BE2C (cell line): ENCODE measurements around the gene SMIM44.

Experiments
- DNase-seq: peaks from one replicate; pipeline ENCODE4 v3.0.0-alpha.2; 2020
- H3K27me3 ChIP-seq: fragments of 250-450 bp; sonication (Bioruptor Pico); 2 replicates; pipeline ENCODE4 v1.5.1; 2020; ENCODE audit warnings: mild to moderate bottlenecking
- H3K36me3 ChIP-seq: fragments of 250-450 bp; sonication (Bioruptor Pico); 2 replicates; pipeline ENCODE4 v1.5.1; 2020; ENCODE audit warnings: mild to moderate bottlenecking
- H3K4me1 ChIP-seq: fragments of 250-450 bp; sonication (Bioruptor Pico); 2 replicates; pipeline ENCODE4 v1.5.1; 2020
- H3K4me3 ChIP-seq: 2 replicates; pipeline ENCODE4 v1.5.1; 2011; ENCODE audit warnings: low read depth, low read length
- H3K9me3 ChIP-seq: fragments of 250-450 bp; sonication (Bioruptor Pico); 2 replicates; pipeline ENCODE4 v1.5.1; 2020
- TF ChIP-seq, protein P1 (sequence below): IDR thresholded peaks from 2 replicates; pipeline ENCODE4 v1.5.1; 2012; ENCODE audit warnings: mild to moderate bottlenecking, low read depth, low read length

The SMIM44 gene

GRCh38 chr19:3524078-3524842, 41.0 kb upstream of the SMIM44 start:
- Histone ChIP-seq H3K27me3 (no peaks in the 10 kb centered on the region), H3K4me1 (peaks cover 15% of the 10 kb centered on the region), H3K36me3 (peaks cover 36% of the 10 kb centered on the region), H3K9me3 (no peaks in the 10 kb centered on the region), H3K4me3 (no peak overlapping the region)
- no peak for DNase-seq
- TF ChIP-seq, protein P1, sequence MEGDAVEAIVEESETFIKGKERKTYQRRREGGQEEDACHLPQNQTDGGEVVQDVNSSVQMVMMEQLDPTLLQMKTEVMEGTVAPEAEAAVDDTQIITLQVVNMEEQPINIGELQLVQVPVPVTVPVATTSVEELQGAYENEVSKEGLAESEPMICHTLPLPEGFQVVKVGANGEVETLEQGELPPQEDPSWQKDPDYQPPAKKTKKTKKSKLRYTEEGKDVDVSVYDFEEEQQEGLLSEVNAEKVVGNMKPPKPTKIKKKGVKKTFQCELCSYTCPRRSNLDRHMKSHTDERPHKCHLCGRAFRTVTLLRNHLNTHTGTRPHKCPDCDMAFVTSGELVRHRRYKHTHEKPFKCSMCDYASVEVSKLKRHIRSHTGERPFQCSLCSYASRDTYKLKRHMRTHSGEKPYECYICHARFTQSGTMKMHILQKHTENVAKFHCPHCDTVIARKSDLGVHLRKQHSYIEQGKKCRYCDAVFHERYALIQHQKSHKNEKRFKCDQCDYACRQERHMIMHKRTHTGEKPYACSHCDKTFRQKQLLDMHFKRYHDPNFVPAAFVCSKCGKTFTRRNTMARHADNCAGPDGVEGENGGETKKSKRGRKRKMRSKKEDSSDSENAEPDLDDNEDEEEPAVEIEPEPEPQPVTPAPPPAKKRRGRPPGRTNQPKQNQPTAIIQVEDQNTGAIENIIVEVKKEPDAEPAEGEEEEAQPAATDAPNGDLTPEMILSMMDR: no peak

GRCh38 chr19:3523361-3524077, 40.3 kb upstream of the SMIM44 start:
- TF ChIP-seq, protein P1: no peak
- H3K4me1 ChIP-seq: peaks cover 15% of the 10 kb centered on the region
- H3K36me3 ChIP-seq: peaks cover 37% of the 10 kb centered on the region
- no peaks in the 10 kb centered on the region for H3K9me3 ChIP-seq
- no peak overlapping the region for H3K4me3 ChIP-seq
- no peak for DNase-seq
- no peaks in the 10 kb centered on the region for H3K27me3 ChIP-seq

DNA sequence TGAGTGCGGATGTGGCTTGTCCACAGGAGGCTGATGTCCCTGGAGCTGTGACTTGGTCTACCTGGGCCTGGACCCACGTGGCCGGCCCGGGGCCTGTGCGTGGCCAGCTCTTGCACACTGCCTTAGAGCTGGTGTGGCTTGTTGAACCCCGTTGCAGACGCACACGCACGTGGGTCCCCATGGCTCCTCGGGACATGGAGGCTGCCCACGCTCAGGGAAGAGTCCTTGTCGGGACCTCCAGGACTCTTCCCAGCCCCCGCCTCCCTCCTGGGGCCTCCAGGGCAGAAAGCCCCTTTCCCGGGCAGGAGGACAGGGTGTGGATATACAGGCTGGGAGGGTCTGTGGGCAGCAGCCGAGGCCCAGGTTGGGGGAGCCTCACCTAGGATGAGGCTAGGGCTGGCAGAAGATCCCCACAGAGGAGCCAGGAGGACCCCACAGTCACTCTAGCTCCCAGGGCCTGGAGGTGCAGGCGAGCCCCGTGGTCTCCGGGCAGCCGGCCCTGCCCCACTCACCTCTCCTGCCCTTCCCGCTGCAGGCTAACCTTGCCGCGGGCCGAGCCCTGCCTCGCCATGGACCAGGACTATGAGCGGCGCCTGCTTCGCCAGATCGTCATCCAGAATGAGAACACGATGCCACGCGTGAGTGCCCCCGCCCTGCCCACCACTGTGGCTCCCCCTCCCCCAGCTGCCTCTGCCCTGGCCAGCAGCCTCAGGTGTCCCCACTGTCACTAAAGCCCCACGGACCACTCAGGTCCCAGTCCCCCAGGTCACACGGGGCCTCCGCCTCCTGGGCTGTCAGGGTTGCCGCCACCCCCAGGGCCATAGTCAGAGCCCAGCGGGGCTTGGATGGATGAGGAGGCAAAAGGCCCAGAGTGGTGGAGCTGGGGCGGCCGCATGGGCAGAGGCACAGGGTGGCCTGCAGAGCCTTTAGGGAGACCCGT, 39.5 kb upstream of the SMIM44 start:
- TF ChIP-seq, protein P1: no peak
- Histone ChIP-seq H3K4me3 (no peak overlapping the region), H3K36me3 (peaks cover 33% of the 10 kb centered on the region), H3K4me1 (peaks cover 15% of the 10 kb centered on the region), H3K27me3 (no peaks in the 10 kb centered on the region), H3K9me3 (no peaks in the 10 kb centered on the region)
- DNase-seq: no peak

DNA sequence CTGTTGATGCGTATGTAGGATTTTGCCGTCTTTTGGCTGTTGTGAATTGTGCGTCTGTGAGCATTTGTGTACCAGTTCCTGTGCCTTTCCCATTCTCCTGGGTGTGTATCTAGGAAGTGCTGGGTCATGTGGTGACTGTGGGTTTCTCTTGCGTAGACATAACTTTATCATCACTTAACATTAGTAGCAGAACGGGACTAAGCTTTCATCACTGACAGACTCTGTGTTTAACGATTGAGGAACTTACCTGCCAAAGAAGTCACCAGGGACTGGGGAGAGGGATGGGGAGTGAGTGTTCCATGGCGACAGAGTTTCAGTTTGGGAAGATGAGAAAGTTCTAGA, 37.8 kb upstream of the SMIM44 start:
- no peak overlapping the region for H3K4me3 ChIP-seq
- no peak for DNase-seq
- peaks cover 15% of the 10 kb centered on the region for H3K4me1 ChIP-seq
- no peaks in the 10 kb centered on the region for H3K9me3 ChIP-seq
- H3K36me3 ChIP-seq: peaks cover 24% of the 10 kb centered on the region
- TF ChIP-seq, protein P1: no peak
- H3K27me3 ChIP-seq: no peaks in the 10 kb centered on the region

DNA sequence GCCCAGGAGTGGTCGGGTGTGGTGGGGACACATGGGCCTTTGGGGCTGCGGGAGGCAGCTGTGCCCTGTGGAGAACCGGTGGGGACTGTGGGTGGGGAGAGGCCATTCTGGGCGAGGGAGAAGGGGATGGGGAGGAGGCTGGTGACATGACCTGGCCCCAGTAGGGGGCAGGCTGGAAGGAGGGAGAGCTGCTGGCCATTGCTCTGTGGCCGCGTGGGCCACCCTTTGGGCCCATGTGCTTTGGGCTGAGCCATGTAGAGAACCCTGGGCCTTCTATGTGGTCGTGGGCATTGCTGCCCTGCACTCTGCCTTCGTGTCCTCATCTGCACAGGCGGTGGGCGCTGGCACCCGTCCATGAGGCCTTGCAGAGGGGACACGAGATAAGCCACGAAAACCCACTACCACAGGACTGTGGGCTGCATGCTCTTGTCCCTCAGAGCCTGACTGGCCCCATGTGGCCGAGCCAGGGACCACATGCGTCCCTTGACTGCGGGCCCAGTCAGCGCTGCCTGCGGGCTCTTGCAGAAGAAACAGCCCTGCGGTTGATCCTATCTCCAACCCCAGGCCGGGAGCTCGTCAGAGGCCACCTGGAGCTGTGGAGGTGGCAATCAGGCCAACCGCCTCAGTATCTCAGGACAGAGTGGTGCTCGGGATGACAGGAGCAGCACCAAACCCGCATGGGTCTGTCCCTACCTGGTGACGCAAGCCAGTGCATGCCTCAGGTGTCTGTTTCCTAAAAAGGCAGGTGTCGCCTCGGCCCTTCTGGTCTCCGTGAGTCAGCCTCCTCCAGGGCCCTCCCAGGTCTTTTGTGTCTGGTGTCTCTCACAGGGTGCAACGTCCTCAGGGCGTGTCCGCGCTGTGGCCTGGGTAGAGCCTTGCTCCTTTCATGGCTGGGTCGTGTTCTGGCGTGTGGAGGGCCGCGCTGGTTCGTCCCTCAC, 37.2 kb upstream of the SMIM44 start:
- Histone ChIP-seq H3K9me3 (no peaks in the 10 kb centered on the region), H3K4me3 (no peak overlapping the region), H3K27me3 (no peaks in the 10 kb centered on the region), H3K4me1 (peaks cover 15% of the 10 kb centered on the region), H3K36me3 (peaks cover 20% of the 10 kb centered on the region)
- TF ChIP-seq, protein P1: peak; percentile 50
- DNase-seq: peak; percentile 85
